PC-3 (cell line): ENCODE measurements around the gene SNRPA. TPM values are rescaled to one million over a fixed set of nuclear protein-coding genes. Genes with fewer than 3 reads are reported as not detected.

Experiments
- ATAC-seq: fragments of 200-7000 bp; cut with Tn5 transposase; 2 replicates; pipeline ENCODE4 v1.9.1; 2020; ENCODE audit warnings: mild to moderate bottlenecking, moderate library complexity
- BruUV-seq: library from RNA; stranded (reverse); fragments of 400-500 nt; replicated peaks from 2 replicates; lab custom pipeline; 2021; lab: Mats Ljungman, UMichigan
- CTCF ChIA-PET: fragments of 300-600 bp; sonication (Branson Sonifier 250); formaldehyde crosslinking; loops from one replicate; lab custom pipeline; 2022; ENCODE audit warnings: antibody characterized with exemption; lab: Charles Lee
- POLR2A ChIA-PET: fragments of 300-600 bp; sonication (Branson Sonifier 250); formaldehyde crosslinking; loops from one replicate; lab custom pipeline; 2022; ENCODE audit warnings: antibody characterized with exemption; ENCODE audit not compliant: unreplicated experiment; lab: Charles Lee
- DNase-seq: peaks from one replicate; pipeline ENCODE4 v3.0.0-alpha.2; 2015
- H2AFZ ChIP-seq: fragments of 300-600 bp; sonication (generic); 2 replicates; pipeline ENCODE4 v1.6.0; 2016; ENCODE audit warnings: antibody characterized with exemption, low read length
- H3F3A ChIP-seq: fragments of 300-600 bp; sonication (generic); one replicate; pipeline ENCODE4 v1.6.0; 2017; ENCODE audit warnings: antibody characterized with exemption, low read length, control low read depth, mild to moderate bottlenecking; ENCODE audit not compliant: unreplicated experiment
- H3K27ac ChIP-seq: fragments of 300-600 bp; sonication (generic); 2 replicates; pipeline ENCODE4 v1.5.1; 2016; ENCODE audit warnings: mild to moderate bottlenecking, low read length
- H3K27me3 ChIP-seq: fragments of 300-600 bp; sonication (generic); 2 replicates; pipeline ENCODE4 v1.6.1; 2016; ENCODE audit warnings: low read length, mixed read lengths
- H3K36me3 ChIP-seq: fragments of 300-600 bp; sonication (generic); 2 replicates; pipeline ENCODE4 v1.6.1; 2016; ENCODE audit warnings: low read depth, mixed run types, low read length, mixed read lengths
- H3K4me1 ChIP-seq: fragments of 300-600 bp; sonication (generic); 2 replicates; pipeline ENCODE4 v1.5.1; 2016; ENCODE audit warnings: low read length; ENCODE audit not compliant: insufficient read depth
- H3K4me2 ChIP-seq: fragments of 300-600 bp; sonication (generic); 2 replicates; pipeline ENCODE4 v1.6.0; 2016; ENCODE audit warnings: low read length
- H3K4me3 ChIP-seq: fragments of 300-600 bp; sonication (generic); 2 replicates; pipeline ENCODE4 v1.5.1; 2016; ENCODE audit warnings: mild to moderate bottlenecking, low read length, mixed read lengths
- H3K79me2 ChIP-seq: fragments of 300-600 bp; sonication (generic); 2 replicates; pipeline ENCODE4 v1.6.1; 2017; ENCODE audit warnings: low read length, mixed read lengths
- H3K9ac ChIP-seq: fragments of 300-600 bp; sonication (generic); 2 replicates; pipeline ENCODE4 v1.6.0; 2016; ENCODE audit warnings: mild to moderate bottlenecking, low read length
- H3K9me2 ChIP-seq: fragments of 300-600 bp; sonication (generic); replicated peaks from 2 replicates; pipeline ENCODE4 v1.6.1; 2016; ENCODE audit warnings: mixed run types, low read length, mixed read lengths
- H3K9me3 ChIP-seq: fragments of 300-600 bp; sonication (generic); 2 replicates; pipeline ENCODE4 v1.6.1; 2016; ENCODE audit warnings: low read length, mixed read lengths
- H4K20me1 ChIP-seq: fragments of 300-600 bp; sonication (generic); 2 replicates; pipeline ENCODE4 v1.6.1; 2016; ENCODE audit warnings: low read length, mixed read lengths
- EZH2 ChIP-seq: fragments of 300-600 bp; sonication (generic); IDR thresholded peaks from one replicate; pipeline ENCODE4 v1.6.1; 2017; ENCODE audit warnings: antibody characterized with exemption, mild to moderate bottlenecking, low read length; ENCODE audit not compliant: unreplicated experiment
- EZH2phosphoT487 ChIP-seq: fragments of 300-600 bp; sonication (generic); IDR thresholded peaks from 2 replicates; pipeline ENCODE4 v1.6.1; 2018; ENCODE audit warnings: mild to moderate bottlenecking, antibody characterized with exemption, low read length, borderline replicate concordance
- intact Hi-C: fragments of 100-400 bp; cut with micrococcal nuclease; formaldehyde crosslinking; loops from 2 replicates; pipeline ENCODE4 v1.9.0; 2023
- total RNA-seq: library from RNA; depleted of rRNA; stranded (reverse); fragments of >200 nt; gene quantifications from 2 replicates; pipeline ENCODE4 v1.2.3, GENCODE V29; 2014
- TF ChIP-seq, protein P1 (sequence below): fragments of 300-600 bp; sonication (generic); conservative IDR thresholded peaks from 2 replicates; pipeline ENCODE4 v1.5.1; 2017; ENCODE audit warnings: antibody characterized with exemption, low read depth, mild to moderate bottlenecking, low read length

Gene SNRPA
- total RNA-seq, 1 experiment from 2014 or later: 243 TPM

DNA sequence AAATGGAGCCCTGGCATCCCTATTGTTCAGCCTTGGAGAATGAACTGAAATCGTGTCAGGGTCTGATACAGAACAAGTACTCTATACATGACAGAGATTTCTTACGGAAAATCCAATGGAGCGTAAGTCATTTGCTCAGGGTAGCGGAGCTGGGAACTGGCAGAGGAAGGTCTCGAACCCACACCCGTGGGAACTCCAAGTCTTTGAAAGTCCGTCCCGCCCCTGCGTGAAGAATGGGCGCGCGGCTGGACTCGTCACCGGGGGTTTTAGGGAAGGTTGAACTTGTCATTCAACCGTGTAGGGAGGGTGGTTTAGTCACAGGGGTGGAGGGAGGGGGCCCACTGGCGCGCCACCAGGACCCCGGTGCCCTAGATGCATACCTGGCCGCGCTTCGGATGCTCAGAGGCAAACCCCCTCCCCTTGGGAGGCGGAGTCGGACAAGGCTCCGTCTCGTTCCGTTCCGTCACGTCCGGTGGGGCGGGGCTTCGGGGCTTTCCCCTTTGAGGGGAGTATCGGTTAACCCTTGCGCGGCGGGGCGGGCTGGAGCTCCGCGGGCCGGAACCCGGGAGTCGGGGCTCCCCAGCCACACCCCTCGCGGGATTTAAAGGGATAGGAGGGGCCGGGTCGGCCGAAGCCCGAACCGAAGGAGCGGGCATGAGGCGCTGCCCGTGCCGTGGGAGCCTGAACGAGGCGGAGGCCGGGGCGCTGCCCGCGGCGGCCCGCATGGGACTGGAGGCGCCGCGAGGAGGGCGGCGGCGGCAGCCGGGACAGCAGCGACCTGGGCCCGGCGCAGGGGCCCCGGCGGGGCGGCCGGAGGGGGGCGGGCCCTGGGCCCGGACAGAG is 34.3 kb upstream of the SNRPA start, which contains the start of the genes COQ8B and ITPKC:
Gene COQ8B, minus strand, starts transcription at position 405 of the 843 bp plus-strand sequence. CDS start 2,254 bp downstream, outside the sequence.
Gene ITPKC, plus strand, starts transcription at position 631 of the 843 bp plus-strand sequence. Its CDS starts 24 bp downstream, at position 655.
- no peaks in the 10 kb centered on the region for H3F3A ChIP-seq
- peak; percentile 37 for ATAC-seq
- intact Hi-C loops: loop anchor here (2.0 to 5.0 kb wide), 2 partner anchors 34 to 54 kb away; partner anchors contain the start of genes ACTMAP and SNRPA
- H4K20me1 ChIP-seq: peaks cover 23% of the 10 kb centered on the region
- TSS peak; percentile 83 for BruUV-seq
- POLR2A ChIA-PET: interaction anchor here (0.5 kb wide), 1 partner anchor 251 kb away, joined by 4 read pairs; no protein-coding TSS in a partner anchor
- H3K9me3 ChIP-seq: no peaks in the 10 kb centered on the region
- TF ChIP-seq, protein P1, sequence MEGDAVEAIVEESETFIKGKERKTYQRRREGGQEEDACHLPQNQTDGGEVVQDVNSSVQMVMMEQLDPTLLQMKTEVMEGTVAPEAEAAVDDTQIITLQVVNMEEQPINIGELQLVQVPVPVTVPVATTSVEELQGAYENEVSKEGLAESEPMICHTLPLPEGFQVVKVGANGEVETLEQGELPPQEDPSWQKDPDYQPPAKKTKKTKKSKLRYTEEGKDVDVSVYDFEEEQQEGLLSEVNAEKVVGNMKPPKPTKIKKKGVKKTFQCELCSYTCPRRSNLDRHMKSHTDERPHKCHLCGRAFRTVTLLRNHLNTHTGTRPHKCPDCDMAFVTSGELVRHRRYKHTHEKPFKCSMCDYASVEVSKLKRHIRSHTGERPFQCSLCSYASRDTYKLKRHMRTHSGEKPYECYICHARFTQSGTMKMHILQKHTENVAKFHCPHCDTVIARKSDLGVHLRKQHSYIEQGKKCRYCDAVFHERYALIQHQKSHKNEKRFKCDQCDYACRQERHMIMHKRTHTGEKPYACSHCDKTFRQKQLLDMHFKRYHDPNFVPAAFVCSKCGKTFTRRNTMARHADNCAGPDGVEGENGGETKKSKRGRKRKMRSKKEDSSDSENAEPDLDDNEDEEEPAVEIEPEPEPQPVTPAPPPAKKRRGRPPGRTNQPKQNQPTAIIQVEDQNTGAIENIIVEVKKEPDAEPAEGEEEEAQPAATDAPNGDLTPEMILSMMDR: no peak
- TF ChIP-seq EZH2 (no peak), EZH2phosphoT487 (no peak)
- peaks cover 26% of the 10 kb centered on the region for H3K4me1 ChIP-seq
- no peaks in the 10 kb centered on the region for H3K27me3 ChIP-seq
- H3K9me2 ChIP-seq: no peaks in the 10 kb centered on the region
- H3K79me2 ChIP-seq: peaks cover 46% of the 10 kb centered on the region
- H3K9ac ChIP-seq: peak within 1 kb of the TSS; percentile 99
- no peak within 1 kb of the TSS for H2AFZ ChIP-seq
- H3K4me2 ChIP-seq: peak within 1 kb of the TSS; percentile 95
- CTCF ChIA-PET: interaction anchor here (0.5 to 0.6 kb wide), 2 partner anchors 35 to 36 kb away, joined by 3 to 6 read pairs; no protein-coding TSS in a partner anchor
- no peaks in the 10 kb centered on the region for H3K36me3 ChIP-seq
- peak within 1 kb of the TSS; percentile 100 for H3K27ac ChIP-seq
- DNase-seq: peak; percentile 97
- H3K4me3 ChIP-seq: peak within 1 kb of the TSS; percentile 99

DNA sequence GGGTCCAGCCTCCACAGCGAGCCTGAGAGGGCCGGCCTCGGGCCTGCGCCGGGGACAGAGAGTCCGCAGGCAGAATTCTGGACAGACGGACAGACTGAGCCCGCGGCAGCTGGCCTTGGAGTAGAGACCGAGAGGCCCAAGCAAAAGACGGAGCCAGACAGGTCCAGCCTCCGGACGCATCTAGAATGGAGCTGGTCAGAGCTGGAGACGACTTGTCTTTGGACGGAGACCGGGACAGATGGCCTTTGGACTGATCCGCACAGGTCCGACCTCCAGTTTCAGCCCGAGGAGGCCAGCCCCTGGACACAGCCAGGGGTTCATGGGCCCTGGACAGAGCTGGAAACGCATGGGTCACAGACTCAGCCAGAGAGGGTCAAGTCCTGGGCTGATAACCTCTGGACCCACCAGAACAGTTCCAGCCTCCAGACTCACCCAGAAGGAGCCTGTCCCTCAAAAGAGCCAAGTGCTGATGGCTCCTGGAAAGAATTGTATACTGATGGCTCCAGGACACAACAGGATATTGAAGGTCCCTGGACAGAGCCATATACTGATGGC is 33.6 kb upstream of the SNRPA start:
- H3K79me2 ChIP-seq: peaks cover 53% of the 10 kb centered on the region
- TF ChIP-seq, protein P1: no peak
- TF ChIP-seq EZH2phosphoT487 (no peak), EZH2 (no peak)
- ChIA-PET CTCF (interaction anchor here (0.5 kb wide), 1 partner anchor 35 kb away, joined by 6 read pairs; no protein-coding TSS in a partner anchor), POLR2A (interaction anchor here (0.5 kb wide), 1 partner anchor 251 kb away, joined by 4 read pairs; no protein-coding TSS in a partner anchor)
- no peaks in the 10 kb centered on the region for H3K9me2 ChIP-seq
- H3K4me3 ChIP-seq: peak overlapping the region; percentile 99
- peak overlapping the region; percentile 100 for H3K27ac ChIP-seq
- TSS peak; percentile 60 for BruUV-seq
- no peaks in the 10 kb centered on the region for H3K9me3 ChIP-seq
- H3K36me3 ChIP-seq: no peaks in the 10 kb centered on the region
- H3K27me3 ChIP-seq: no peaks in the 10 kb centered on the region
- intact Hi-C loops: loop anchor here (2.0 to 5.0 kb wide), 2 partner anchors 33 to 55 kb away; partner anchors contain the start of genes ACTMAP and SNRPA
- ATAC-seq (no peak), DNase-seq (no peak)
- peaks cover 33% of the 10 kb centered on the region for H3K4me1 ChIP-seq
- H3K9ac ChIP-seq: peak overlapping the region; percentile 99
- no peak overlapping the region for H2AFZ ChIP-seq
- peak overlapping the region; percentile 95 for H3K4me2 ChIP-seq
- H3F3A ChIP-seq: no peaks in the 10 kb centered on the region
- peaks cover 23% of the 10 kb centered on the region for H4K20me1 ChIP-seq
